Omental fat pad (tissue), 4 donors: ENCODE measurements around the gene SLC9A3. TPM values are rescaled to one million over a fixed set of nuclear protein-coding genes. Genes with fewer than 3 reads are reported as not detected.

Experiments
- ATAC-seq: fragments of 150-250 bp; one replicate; pipeline ENCODE4 v1.9.1; 2016; ENCODE audit warnings: mild to moderate bottlenecking, moderate library complexity; ENCODE audit not compliant: low FRiP score
- DNase-seq: peaks from one replicate; pipeline ENCODE4 v3.0.0-alpha.2; 2019; ENCODE audit warnings: low spot score
- CTCF ChIP-seq, 3 donors: fragments of 450-650 bp; IDR thresholded peaks; one replicate each; pipeline ENCODE4 v1.5.1; 2016 to 2017; ENCODE audit warnings: antibody characterized with exemption in 3 of 3, mild to moderate bottlenecking in 3 of 3, moderate library complexity in 2 of 3
- total RNA-seq, 4 donors: library from RNA; depleted of rRNA; stranded (reverse); fragments of >200 nt; gene quantifications; one replicate each; pipeline ENCODE4 v1.1.0, GENCODE V29; 2016

Gene SLC9A3
- total RNA-seq, 4 donors from 2014 or later: 1.0 to 4.3 (median 1.7) TPM

GRCh38 chr5:446883-447263, 77.4 kb downstream of the SLC9A3 start:
- DNase-seq (no peak), ATAC-seq (no peak)
- no peak for TF ChIP-seq CTCF (IDR thresholded peaks at IDR 0.05)

GRCh38 chr5:446066-446882, 78.0 kb downstream of the SLC9A3 start:
- ATAC-seq (no peak), DNase-seq (no peak)
- no peak for TF ChIP-seq CTCF (IDR thresholded peaks at IDR 0.05)

GRCh38 chr5:445591-445990, 78.7 kb downstream of the SLC9A3 start:
- ATAC-seq (no peak), DNase-seq (no peak)
- no peak for TF ChIP-seq CTCF (IDR thresholded peaks at IDR 0.05)

- no peak for TF ChIP-seq CTCF (IDR thresholded peaks at IDR 0.05)
- DNase-seq (no peak), ATAC-seq (no peak)
Observed at GRCh38 chr5:444226-444625, 80.0 kb downstream of the SLC9A3 start.

GRCh38 chr5:443239-444151, 80.8 kb downstream of the SLC9A3 start:
- DNase-seq: no peak
- no peak for TF ChIP-seq CTCF (IDR thresholded peaks at IDR 0.05)
- ATAC-seq: peak; percentile 39

GRCh38 chr5:442335-443238, 81.7 kb downstream of the SLC9A3 start, which contains the start of gene EXOC3:
EXOC3 (plus strand) TSS chr5:443176; CDS start chr5:446206, 3,030 bp downstream.
- no peak for TF ChIP-seq CTCF (IDR thresholded peaks at IDR 0.05)
- DNase-seq (no peak), ATAC-seq (peak; percentile 83)
